Rectal smooth muscle tissue (tissue), 1 donor: ENCODE results near the gene POLR1E.
"Not testable (repeated sequence)": the region's sequence is repeated elsewhere in the genome, so short reads cannot be mapped to it uniquely, and the experiment has no call there.

Experiments
- H3K27ac ChIP-seq: one replicate; pipeline ENCODE4 v1.7.0; 2013; ENCODE audit warnings: low read depth, low read length, inconsistent platforms
- H3K27me3 ChIP-seq: one replicate; pipeline ENCODE4 v1.7.0; 2013; ENCODE audit warnings: low read length; ENCODE audit not compliant: control insufficient read depth, insufficient read depth
- H3K36me3 ChIP-seq: one replicate; pipeline ENCODE4 v1.7.0; 2013; ENCODE audit warnings: low read length; ENCODE audit not compliant: control insufficient read depth, insufficient read depth
- H3K4me1 ChIP-seq: one replicate; pipeline ENCODE4 v1.7.0; 2013; ENCODE audit warnings: low read length; ENCODE audit not compliant: control insufficient read depth, insufficient read depth
- H3K4me3 ChIP-seq: one replicate; pipeline ENCODE4 v1.7.0; 2013; ENCODE audit warnings: low read length
- H3K9ac ChIP-seq: one replicate; pipeline ENCODE4 v1.7.0; 2013; ENCODE audit warnings: low read length

POLR1E gene

DNA sequence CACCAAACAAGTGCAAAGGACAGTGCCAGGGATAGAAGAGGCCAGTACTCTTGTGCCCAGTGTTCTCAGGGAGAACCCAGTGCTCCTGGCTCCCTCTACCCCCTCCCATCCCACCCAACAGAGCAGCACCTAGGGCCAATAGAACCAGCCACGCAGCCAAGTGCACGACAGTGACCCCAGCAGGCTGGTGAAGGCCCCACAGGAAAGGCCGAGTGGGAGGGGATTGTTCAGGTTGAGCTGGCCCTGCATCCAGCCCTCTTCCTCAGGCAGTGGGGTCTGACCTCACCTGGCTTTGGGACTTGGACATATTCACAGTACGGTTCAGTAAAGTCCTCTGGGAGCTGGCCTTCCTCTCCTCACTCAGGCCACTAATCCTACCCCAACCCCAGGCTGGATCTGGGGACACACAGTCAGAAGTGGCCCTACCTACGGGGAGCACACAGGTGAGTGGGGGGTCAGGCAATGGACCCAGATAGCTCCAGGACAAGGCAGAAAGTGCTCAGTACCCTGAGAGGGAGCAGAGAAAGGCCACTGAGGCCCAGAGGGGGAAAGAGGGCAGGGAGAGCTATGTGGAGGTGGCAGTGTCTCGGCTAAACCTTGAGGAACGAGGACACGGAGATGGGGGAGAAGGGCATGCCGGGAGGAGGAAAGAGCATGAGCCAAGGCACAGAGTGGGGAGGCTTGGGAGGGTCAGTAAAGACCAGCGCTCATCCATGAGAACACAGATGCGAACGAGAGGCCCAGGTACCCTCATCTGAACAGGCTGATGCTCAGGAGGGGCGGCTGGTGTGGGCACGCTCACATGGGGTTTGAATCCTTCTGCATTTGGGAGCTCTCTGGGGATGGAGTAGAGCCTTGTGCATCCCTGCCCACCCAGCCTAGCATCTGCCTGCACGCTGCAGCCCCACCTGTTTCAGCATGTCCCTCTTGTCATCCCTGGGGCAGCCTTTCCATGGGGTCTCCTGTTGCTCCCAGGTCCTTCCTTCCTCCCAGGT lies 25.6 kb downstream of the POLR1E start:
- no peak overlapping the region for H3K9ac ChIP-seq
- H3K4me1 ChIP-seq: no peaks in the 10 kb centered on the region
- no peak overlapping the region for H3K4me3 ChIP-seq
- no peak overlapping the region for H3K27ac ChIP-seq
- peaks cover 9% of the 10 kb centered on the region for H3K36me3 ChIP-seq
- H3K27me3 ChIP-seq: no peaks in the 10 kb centered on the region

DNA sequence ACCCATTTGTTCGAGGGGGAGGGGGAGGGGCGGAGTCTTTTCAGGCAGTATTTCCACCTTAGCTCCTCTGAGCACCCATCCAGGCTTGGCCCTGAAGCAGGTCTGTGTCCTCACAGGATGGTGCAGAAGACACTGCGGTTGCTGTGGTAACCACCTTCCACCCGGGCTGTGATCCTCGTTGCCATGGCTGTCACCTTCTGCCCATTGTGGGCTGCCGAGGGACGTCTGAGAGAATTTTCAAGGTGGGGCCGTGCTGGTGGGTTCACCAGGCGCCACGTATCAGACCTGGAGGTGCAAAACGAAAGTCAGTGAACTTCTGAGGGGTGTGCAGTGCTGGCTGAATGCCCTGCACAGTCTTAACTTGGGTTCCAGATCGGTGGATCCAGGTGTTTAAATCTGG lies 26.7 kb downstream of the POLR1E start:
- no peaks in the 10 kb centered on the region for H3K4me1 ChIP-seq
- no peak overlapping the region for H3K9ac ChIP-seq
- H3K27ac ChIP-seq: no peak overlapping the region
- no peak overlapping the region for H3K4me3 ChIP-seq
- H3K27me3 ChIP-seq: no peaks in the 10 kb centered on the region
- H3K36me3 ChIP-seq: peaks cover 9% of the 10 kb centered on the region

DNA sequence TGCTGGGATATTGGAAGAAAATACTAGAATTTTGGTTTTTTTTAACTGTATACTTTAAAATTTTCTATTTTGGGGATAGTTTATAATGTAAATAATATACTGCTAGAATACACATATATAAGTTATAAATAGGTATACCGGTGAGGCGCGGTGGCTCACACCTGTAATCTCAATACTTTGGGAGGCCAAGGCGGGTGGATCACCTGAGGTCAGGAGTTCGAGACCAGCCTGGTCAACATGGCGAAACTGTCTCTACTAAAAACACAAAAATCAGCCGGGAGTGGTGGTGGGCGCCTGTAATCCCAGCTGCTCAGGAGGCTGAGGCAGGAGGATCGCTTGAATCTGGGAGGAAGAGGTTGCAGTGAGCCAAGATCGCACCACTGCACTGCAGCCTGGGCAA lies 28.7 kb downstream of the POLR1E start:
- not testable (repeated sequence) for H3K36me3 ChIP-seq, H3K27ac ChIP-seq, H3K4me3 ChIP-seq, H3K9ac ChIP-seq, H3K4me1 ChIP-seq, H3K27me3 ChIP-seq

DNA sequence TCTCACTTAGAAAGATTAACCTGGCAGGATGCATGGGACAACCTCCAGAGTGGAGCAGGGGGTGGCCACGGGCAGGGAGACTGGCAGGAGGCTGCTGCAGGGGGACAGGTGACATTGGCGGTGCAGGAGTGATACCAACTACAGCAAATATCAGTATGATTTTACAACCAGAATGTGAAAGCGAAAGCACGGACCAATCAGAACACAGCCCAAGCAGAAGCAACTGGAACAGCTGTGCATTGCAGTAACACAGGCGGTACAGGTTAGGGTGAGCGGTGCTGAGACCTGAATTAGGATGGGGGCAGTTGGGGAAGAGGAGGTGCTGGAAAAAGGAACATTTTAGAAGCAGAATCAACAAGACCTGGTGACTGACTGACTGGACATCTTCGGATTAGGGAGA lies 29.3 kb downstream of the POLR1E start:
- Histone ChIP-seq H3K27ac (no peak overlapping the region), H3K9ac (no peak overlapping the region), H3K36me3 (peaks cover 8% of the 10 kb centered on the region), H3K4me1 (no peaks in the 10 kb centered on the region), H3K4me3 (no peak overlapping the region), H3K27me3 (no peaks in the 10 kb centered on the region)

DNA sequence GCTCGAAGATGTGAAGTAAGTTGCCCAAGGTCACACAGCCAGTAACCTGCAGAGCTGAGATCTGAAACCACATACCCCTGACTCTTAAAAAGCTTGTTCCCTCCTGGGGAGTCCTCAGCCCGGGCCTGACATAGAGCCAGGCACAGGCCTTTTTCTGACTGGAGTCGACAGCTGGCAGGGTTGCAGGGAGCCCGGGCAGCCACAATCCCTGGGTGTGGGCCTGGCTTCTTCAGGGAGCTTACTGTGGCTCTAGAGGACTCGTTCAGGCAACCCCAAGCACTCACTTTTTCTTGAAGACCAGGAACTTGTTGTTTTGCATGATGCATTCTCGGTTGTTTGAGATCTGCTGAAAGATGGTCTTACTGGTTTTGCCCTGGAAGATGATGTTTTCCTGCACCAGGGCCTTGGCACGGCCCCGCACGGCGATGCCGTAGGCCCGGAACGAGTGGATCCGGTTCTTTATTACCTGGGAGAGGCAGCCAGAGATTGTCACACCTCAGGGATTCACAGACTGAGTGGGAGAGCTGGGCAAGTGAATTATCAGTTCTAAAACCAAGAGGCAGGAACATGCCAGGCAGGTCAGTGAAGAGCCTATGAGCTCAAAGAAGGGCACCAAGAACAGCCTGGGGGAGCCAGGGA lies 30.0 kb downstream of the POLR1E start:
- no peak overlapping the region for H3K27ac ChIP-seq
- peaks cover 8% of the 10 kb centered on the region for H3K36me3 ChIP-seq
- no peak overlapping the region for H3K4me3 ChIP-seq

DNA sequence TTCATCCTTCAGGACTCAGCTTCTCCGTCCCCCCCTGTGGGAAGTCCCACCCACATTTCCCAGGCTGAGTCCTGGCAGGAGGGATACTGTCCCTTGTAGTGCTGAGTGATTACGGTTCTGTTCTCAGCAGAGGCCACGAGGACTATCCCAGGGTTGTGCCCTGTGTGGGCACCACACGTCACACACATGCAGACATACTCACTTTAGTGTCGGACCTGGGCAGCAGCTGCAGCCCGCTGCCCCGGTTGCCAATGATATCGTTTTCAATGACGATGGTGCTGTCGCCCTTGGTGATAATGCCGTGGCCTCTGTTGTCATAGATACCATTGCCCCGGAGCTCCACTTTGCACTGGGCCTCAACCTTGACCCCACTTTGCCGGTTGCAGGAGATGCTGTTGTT lies 32.2 kb downstream of the POLR1E start:
- Histone ChIP-seq H3K27ac (no peak overlapping the region), H3K4me1 (no peaks in the 10 kb centered on the region), H3K36me3 (peaks cover 10% of the 10 kb centered on the region), H3K4me3 (no peak overlapping the region), H3K9ac (no peak overlapping the region), H3K27me3 (no peaks in the 10 kb centered on the region)

More for the DNA sequence above, 30.0 kb downstream of the POLR1E start:
- Histone ChIP-seq H3K4me1 (no peaks in the 10 kb centered on the region), H3K9ac (no peak overlapping the region), H3K27me3 (no peaks in the 10 kb centered on the region)

DNA sequence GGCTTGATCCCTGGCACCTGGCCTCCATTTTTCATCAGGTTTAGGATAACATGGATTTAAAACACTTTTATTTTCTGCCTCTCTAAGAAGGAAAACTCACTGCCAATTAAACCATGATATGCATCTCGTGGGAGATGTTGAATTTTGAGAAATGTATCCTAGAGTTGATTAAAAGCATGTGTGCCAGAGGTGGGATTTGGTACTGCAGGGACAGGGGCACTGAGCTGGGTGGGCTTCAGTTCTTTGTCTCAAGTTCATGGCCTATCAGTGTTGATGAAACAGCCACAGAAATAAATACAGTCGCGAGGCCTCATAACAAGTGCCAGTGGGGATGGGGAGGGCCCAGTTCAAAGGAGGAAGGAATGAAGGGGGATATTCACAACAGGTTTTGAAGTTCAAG lies 34.9 kb downstream of the POLR1E start:
- H3K9ac ChIP-seq: no peak overlapping the region
- peaks cover 20% of the 10 kb centered on the region for H3K36me3 ChIP-seq
- H3K4me1 ChIP-seq: no peaks in the 10 kb centered on the region
- no peak overlapping the region for H3K4me3 ChIP-seq
- H3K27me3 ChIP-seq: no peaks in the 10 kb centered on the region
- no peak overlapping the region for H3K27ac ChIP-seq

DNA sequence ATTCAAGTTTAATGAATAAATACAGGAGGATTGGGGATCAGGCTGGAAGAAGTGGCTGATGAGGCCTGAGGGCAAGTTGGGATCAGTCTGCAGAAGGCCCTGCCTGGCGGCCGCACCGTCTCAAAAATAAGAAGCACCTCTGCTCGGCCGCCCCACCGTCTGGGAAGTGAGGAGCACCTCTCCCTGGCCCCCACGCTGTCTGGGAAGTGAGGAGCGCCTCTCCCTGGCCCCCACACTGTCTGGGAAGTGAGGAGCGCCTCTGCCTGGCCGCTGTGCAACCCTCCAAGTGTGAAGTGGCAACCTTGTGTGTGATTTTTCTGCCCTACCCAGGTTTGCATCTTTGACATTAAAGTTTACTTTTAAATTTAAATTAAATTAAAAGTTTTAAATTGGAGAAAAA lies 35.4 kb downstream of the POLR1E start:
- peaks cover 20% of the 10 kb centered on the region for H3K36me3 ChIP-seq
- no peak overlapping the region for H3K4me3 ChIP-seq
- H3K9ac ChIP-seq: no peak overlapping the region
- H3K27ac ChIP-seq: no peak overlapping the region
- no peaks in the 10 kb centered on the region for H3K4me1 ChIP-seq
- no peaks in the 10 kb centered on the region for H3K27me3 ChIP-seq

DNA sequence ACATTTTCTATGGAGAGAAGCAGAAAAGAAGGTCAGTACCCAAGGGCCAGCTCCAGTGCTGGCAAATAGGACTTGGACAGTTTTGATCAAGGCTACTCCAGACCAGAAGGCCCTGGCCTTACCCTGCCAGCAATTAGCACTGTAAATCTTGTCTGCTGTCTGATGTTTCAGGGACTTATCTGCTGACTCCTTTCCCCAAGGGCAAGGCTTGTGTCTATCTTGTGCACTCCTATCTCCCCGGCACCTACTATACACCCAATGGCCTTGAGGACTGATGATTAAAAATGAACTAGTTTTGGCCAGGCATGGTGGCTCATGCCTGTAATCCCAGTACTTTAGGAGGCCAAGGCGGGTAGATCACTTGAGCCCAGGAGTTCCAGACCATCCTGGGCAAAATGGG lies 37.2 kb downstream of the POLR1E start:
- Histone ChIP-seq H3K4me3 (no peak overlapping the region), H3K27ac (no peak overlapping the region), H3K9ac (no peak overlapping the region), H3K4me1 (no peaks in the 10 kb centered on the region), H3K36me3 (peaks cover 21% of the 10 kb centered on the region), H3K27me3 (no peaks in the 10 kb centered on the region)

DNA sequence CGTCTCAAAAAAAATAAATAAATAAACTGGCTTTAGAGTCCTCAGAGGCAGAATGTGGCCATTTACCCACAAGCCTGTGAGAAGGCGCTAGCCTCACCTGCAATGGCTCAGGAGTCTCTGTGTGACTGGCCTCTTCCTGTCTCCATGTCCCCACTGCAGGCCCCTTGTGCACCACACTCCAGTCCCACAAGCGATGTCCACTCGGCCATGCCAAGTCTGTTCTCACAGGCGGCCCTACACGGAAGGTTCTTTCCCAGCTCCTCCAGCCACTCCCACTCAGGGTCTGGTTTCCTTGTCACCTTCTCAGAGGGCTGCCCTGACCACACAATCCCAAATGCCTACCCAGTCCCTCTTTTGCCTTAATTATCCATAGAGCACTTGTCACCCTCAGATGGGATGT lies 38.2 kb downstream of the POLR1E start:
- Histone ChIP-seq H3K4me3 (no peak overlapping the region), H3K27ac (no peak overlapping the region), H3K4me1 (no peaks in the 10 kb centered on the region), H3K36me3 (peaks cover 24% of the 10 kb centered on the region), H3K9ac (no peak overlapping the region), H3K27me3 (no peaks in the 10 kb centered on the region)

DNA sequence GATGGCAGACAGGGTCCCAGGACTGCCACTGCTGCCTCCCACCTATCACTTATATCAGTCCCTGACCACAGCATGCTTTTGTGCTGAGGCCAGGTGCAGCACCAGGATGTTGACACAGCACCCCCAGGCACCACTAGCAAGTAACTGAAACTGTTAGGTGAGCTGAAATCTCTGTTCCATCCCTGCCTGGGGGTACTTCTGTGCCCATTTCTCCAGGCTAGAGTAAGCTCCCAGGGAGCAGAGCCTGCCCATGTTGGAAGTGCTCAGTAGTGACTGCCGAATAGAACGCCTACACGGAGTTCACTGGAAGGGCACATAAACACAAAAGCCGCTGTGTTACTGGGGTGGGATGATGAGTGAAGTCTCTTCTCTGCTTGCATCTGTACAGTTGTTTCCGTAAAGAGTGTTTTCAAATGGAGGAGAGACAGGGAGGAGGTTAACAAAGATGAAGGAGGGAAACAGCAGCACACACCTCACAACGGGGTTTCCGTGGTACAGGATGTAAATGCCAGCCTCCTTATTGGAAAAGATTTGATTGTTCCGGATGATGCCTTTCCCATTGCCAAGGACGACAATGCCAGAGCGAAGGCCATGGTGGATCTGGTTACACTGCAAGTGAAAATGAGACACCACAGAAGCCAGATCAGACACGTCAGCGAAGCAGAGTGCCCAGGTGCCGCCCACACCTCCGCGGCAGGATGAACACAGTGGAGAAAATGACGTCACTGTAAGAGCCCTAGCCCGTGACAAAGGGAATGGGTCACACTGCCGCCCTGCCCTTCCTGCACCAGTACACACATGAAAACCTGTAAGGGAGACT lies 43.1 kb downstream of the POLR1E start:
- Histone ChIP-seq H3K27ac (no peak overlapping the region), H3K36me3 (peaks cover 22% of the 10 kb centered on the region), H3K4me3 (peak overlapping the region; percentile 38), H3K9ac (no peak overlapping the region), H3K27me3 (no peaks in the 10 kb centered on the region), H3K4me1 (no peaks in the 10 kb centered on the region)

DNA sequence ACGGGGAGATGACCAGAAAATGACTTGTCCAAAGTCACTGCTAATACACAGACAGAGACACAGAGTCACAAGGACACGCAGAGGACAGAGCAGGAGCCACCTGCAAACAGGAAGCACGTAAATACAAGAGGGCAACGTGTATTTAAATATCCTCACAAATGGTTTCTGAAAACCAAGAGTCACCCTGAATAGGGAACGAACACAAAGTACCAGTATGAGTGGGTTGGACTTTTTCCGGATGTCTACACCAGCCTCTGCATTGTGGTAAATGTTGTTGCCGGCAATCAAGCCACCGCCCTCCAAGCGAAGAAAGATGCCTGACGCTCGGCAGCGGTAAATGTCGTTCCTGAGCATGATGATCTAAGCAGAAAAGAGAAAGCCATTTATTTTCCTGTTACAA lies 46.0 kb downstream of the POLR1E start:
- Histone ChIP-seq H3K36me3 (peaks cover 10% of the 10 kb centered on the region), H3K4me1 (no peaks in the 10 kb centered on the region), H3K9ac (no peak overlapping the region), H3K4me3 (no peak overlapping the region), H3K27me3 (no peaks in the 10 kb centered on the region), H3K27ac (no peak overlapping the region)
